CD4-positive, alpha-beta T cell treated with Interleukin-10 for 1 hour (primary cell): ENCODE measurements around the gene PTPRD.

Experiments
- DNase-seq: peaks from one replicate; pipeline ENCODE4 v3.0.0-alpha.2; 2020

Gene PTPRD

DNA sequence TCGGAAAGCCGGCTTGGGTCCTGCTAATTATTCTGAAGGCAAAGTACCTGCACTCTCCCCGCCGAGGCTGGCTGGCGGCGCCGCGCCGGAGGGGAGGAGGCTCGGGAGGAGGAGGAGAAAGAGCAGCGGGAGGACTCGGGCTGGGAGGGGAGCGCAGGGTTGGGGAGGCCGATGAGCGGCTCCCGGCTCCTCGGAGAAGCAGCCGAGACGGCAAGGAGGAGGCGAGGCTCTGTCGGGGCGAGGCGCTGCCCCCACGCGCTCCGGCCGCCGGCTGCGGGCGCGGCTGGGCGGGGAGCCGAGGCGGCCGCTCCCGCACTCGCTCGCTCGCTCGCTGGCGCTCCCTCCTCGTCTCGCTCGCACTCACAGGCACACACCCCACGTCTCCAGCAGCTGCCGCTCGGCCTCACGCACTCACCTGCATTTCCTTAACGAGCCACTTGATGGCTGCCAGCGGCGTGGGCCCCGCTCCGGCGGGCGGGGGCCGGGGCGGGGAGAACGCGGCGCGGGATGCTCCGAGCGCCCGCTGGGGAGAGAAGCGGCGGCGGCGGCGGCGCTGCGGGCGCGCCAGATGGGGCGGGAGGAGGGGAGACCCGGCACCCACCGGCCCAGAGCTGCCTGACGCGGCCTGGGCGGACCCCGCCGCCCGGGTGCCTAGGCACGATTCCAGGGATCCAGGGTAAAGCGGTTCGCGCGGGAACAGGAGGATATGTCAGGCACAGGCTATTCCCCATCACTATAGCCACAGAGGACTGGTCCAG lies at the start of gene PTPRD:
PTPRD (minus strand) TSS at position 362 of the 758 bp plus-strand sequence.
- no peak for DNase-seq

DNA sequence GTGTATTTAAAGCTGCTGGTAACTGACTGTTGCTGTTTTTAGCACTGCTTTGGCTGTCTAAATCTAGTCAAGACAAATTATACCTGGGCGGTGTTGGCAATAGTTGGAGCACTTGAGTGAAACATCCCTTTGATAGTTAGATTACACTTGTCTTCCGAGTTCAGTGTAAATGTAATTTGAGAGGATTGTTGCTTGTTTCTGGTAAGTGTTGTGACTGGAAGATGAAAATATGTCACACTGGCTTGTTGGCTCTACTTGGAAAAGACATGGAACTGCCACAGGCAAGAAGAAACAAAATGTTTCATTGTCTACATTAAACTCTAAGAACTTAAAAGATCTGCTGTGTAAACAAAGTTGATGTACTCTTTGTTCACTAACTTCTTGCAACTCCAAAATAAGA lies 49.2 kb upstream of the PTPRD start:
- no peak for DNase-seq

DNA sequence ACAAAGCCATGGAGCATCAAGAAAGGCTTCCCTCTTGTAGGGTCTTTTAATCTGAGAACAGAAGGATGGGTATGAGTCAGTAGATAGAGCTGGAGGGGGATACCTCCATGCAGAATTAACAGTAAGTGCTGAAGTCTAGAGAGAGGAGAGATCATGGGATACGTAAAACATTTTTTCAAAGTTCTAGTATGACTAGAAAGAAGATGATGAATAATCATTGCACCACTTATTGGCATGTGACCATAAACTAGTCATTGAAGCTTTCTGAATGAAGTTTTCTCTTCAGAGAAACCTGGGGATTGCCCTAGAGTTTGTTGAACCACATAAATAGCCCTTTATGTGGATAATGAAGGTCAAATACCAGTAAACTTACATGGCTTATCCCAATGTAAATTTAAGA lies 48.6 kb upstream of the PTPRD start:
- DNase-seq, result no peak

DNA sequence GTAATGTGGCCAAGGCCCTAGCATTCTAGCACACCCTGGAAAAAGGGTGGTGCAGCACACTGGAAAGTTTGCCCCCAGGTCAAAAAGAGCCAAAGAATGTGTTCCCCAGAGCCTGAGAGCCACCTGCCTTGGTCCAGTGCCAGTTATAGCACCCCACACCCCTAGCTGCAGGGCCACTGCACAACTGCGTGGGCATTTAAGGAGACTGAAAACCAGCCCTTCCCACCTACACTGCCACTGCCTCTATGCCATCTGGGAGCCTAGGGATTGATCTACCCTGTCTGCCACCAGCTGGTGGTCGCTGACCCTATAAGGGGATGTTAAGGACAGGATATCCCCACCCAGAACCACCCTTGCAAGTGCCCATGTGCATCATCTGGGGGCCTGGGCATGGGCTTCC lies 38.2 kb upstream of the PTPRD start:
- no peak for DNase-seq

DNA sequence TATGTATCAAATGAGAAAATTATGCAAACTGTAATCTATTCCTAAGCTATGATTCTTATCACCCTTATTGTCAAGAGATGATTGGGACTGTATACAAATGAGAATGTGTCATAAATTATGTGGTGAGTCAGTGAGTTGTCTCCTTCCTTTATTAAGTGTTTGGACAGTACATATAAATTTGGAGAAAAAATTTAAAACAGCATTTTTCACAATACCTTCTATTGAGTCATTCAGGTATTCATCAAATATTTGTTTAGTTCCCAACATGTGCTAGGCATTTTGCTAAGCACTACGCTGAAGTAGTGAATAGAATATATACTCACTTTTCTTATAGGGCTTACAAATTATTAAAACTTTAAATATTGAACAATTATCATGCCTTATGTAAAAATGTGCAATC lies 36.3 kb upstream of the PTPRD start:
- DNase-seq, result no peak

DNA sequence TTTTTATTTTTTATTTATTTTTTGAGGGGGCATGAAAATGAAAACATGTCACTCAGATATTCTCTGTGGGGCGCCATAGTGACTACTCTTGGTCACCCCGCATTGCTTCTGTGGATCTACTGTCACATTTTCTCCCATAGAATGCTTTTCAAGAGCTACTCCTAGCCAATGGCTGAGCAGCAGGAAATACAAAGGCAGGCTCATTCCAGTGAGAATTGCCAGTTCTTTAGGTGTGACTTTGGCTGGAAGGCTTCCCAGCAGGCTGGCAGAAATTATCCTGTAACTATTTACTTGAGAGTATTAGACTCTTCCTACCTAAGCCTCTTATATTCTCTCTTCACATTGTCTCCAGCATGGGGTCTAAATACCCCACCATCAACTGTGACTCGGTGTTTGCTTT lies 21.0 kb upstream of the PTPRD start:
- no peak for DNase-seq

DNA sequence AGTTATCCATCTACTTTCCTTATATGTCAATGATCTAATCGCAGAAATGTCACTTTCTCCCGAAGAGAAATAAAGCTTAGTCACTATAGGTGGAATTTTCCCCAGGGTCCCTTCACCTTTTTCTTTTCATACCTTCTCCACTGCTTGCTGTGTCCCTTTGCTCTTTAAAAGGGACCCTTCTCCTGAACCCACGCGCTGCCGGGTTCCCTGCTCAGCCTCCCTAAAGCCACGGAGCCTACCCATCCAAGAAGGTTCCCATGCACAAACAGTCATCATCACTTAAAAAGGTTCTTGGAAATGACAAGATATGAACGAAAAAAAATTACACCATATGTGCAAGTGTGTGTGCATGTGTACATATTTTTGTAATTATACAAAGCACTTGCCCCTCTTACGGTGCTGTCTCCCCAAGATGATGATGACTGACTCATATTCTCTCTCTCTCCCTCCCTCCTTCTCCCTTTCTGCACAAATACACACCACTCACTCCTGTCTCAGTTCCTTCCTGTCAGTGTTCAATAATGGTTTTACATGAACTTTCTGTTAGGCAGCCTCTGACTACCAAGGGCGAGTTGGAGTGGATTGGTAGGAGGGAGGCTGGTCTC lies 1.5 kb upstream of the PTPRD start:
- DNase-seq, result no peak

DNA sequence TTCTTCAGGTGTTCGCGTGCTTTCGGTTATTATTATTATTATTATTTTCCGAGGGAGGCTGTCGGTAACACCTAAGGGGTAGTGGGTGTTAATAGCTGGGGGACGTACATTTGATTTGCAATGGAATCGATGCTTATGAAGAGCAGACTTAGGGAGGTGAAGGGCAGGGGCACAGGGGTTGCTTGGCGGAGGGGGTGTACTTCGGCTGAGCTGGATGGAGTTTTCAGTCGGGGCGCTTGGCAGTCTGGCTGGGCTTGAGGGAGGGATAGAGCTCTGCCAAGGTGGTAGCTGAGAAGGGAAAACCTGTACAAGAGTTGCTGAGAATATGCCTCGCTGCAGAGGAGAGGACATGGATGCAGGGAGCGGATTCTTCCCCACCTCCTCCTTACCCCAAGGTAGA lies 617 bp upstream of the PTPRD start:
- no peak for DNase-seq

DNA sequence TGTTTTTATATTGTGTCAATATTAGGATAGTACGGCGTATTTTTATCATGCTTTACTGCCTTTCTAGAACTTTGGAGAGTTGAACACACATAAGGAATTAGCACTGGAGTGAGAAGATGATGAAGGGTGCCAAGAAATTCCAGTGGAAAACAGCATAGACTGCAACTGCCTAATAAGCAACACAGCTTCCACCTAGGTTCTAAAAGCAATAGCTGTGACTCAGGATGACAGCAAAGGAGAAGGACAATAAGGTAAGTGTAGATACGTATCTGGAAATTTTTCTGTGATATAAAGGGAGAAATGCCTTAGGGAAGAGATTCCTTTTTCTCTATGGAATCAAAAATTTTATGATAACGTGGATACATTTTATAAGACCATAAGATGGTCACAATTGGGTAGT lies 7.4 kb downstream of the PTPRD start:
- DNase-seq, result no peak

DNA sequence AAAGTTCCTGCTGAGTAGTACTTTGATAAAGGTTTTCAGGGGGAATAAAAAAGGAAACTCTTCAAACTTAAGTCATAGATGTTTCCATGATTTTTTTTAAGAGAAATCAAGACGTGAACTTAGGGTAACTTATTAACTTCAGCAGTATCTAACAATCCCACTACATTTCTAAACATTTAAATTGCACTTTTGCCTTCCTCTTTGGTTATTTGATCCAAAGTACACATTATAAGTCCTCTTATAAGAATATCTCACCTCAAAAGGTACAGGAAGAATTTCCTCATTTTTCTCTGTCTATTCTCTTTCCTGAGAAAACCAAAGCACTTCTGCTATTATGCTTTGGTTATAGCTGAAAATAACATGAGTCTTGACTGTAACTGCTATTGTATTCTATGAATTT lies 7.9 kb downstream of the PTPRD start:
- DNase-seq, result no peak

DNA sequence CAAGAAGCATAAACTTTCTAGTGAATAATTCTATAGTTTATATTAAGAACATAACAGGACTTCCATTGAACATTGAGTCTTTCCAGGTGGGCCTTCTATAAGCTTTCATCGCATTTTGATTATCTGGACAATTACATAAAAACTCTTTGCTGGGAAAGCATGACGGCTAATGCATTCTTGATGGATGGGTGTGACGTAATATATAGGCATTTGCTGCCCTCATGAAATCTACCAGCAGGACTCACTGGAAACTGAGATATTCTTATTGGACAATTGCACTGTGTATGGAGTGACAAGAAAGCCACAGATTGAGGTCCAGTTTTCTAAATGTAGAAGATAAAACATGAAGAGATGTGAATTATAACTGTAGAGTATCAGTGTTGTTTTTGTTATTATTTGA lies 15.0 kb downstream of the PTPRD start:
- DNase-seq, result no peak

DNA sequence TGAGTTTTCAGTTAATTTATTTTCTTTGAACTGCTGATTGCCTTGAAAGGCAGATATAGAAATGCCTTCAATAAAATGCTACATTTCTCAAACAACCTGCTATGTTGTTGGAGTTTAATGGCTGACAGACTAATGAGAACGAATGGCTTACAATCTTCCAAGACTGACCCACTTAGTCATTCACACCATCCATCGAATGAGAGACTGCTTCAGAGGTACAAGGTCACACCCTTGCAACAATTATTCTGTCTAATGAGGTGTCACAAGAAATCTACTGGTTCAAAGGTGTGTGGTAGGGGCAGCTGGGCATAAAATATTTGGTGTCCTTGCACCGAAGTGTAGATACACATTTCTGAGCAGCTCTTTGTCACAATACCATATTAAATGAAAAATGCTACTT lies 18.3 kb downstream of the PTPRD start:
- DNase-seq, result no peak

DNA sequence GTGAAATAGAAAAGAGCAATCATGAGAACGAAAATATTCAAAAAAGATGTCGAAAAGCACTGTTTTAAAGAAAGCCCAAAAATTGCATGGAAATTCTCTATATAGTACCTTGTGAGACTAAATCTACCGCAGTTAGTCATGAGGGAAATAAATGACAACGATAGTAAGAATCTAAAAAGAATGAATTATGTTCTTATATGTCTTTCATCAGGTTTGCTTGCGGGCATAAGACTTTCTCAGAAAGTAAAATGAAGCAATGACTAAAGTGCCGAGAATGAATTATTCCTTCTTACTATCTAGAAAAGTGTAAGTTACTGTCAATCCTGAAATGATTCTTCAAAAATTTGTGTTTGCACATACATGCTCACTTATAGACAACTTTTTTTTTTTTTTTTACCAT lies 26.4 kb downstream of the PTPRD start:
- DNase-seq, result no peak

DNA sequence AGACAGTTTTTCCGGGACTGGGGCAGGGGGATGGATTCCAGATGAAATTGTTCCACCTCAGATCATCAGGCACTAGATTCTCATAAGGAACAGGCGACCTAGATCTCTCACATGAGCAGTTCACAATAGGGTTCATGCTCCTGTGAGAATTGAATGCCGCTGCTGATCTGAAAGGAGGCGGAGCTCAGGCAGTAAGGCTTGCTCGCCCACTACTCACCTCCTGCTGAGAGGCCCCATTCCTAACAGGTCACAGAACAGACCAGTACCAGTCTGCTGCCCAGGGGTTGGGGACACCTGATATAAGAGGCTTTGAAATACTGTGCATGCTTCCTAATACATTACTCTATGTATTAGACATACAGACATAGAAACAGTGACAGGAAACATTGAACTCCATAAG lies 41.1 kb downstream of the PTPRD start:
- no peak for DNase-seq

DNA sequence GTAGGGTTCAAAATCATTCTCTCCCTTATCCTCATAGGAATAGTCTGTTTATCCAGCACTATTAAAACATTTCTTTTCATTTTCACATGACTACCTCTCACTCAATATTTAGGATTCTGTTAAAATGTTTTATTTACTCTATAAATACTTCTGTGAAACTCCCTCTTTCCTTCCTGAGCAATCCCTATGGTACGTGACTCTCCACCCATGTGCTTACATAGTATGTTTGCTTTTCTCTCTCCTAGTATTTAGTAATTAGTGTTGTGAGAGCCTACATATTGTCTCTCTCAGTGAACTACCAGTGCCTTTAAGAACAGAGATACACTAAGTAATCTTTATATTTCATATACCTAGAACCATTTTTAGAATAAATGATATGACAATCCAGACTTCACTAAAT lies 46.0 kb downstream of the PTPRD start:
- no peak for DNase-seq

DNA sequence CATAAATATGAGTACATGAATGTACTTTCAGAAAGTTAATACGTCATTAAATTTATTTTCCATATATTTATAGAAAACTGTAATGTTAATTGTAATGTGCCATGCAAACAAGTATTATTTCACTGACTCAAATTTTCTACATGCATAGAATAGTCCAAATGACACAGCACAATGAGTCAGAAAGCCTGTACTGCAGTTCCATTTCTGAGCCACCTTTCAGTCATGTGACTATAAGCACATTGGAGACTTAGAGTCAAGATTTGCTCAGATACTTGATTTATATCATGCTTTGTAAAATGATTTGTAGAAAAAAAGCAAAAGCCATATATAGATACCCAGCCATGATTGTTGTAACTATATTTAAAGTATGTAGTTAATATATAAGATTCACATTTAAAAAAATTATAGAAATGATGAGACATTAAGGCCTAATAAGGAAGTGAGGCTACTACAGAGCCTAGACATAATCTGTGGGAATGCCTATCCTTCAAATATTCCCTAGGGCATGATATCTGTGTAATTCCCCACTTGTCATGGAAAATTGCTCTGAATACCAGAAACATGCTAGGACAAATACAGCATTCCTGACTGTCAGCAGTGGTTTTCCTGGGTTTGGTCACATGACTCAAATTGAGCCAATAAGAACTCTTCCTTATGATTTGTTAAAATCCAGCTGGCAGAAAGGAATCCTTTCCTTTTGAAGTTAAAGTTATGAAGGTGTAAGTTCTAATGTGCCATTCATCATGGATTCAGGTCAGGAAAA lies 50.0 kb downstream of the PTPRD start:
- DNase-seq, result no peak

DNA sequence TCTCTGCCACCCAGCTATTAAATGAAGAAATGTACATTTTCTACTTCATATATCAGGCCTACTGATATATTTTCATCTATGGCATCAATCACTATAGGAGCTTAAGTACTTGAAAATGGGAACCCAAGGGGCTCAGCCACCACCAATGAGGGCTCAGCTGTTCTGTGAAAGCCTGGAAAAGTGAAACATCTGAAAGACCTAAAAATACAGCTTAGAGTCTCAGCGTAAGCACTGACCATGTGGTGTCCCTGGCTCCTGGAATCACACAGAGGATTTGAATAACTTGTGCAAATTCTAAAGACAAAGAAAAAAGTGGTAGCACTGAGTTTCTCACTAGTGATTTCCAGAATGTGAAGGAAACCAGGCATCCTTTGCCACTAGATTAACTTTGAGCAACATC lies 64.5 kb downstream of the PTPRD start:
- DNase-seq, result no peak

DNA sequence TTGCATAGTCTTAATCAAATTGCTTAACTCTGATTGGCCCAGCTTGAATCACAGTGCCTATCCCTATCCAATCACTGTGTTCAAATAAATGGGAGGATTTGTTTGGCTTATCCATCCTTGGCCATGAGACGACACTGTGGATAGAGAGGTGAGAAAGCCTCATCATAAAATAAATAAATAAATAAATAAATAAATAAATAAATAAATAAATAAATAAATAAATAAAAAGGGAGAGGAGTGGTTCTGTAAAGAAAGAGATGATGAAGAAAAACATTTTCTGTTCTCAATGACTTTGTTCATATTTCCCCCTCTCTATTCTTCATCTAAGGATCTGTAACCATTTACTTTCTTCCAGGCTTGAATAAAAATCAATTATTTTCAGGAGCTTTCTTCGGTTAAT lies 74.7 kb downstream of the PTPRD start:
- no peak for DNase-seq

DNA sequence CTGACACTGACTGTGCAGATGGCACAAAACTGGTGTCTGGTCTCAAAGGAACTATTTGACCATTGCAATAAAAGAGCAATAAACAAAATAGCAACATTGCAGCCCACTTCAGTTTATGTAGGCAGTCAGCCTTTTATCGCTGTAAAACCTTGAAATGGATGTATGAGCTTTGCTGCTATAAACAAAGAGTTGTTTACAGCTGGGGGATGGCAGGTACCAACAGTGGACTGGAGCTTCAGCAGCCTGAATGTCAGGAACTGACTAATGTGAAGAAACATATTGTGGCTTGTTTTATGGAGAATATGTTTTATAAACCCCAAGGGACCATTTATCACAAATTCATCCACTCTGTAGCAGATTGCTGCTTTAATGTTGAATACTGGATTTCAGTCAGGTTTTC lies 78.0 kb downstream of the PTPRD start:
- DNase-seq, result no peak

DNA sequence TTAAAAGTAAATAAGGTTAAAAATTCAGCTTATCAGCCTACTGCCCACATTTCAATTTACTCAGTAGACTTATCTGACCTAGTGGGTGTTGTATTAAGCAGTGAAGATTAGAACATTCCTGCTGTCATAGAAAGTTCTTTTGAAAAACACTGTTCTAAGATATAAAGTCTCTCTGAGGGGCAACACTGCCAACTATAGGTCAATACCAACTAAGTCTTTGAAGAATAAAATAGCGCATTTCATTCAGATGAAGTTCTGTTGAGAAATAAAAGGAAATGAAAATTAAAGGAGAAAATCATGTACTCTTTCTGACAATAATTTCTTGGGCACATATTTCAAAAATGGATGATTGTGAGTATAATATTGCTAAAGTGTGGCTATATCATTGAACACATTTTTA lies 86.8 kb downstream of the PTPRD start:
- no peak for DNase-seq

DNA sequence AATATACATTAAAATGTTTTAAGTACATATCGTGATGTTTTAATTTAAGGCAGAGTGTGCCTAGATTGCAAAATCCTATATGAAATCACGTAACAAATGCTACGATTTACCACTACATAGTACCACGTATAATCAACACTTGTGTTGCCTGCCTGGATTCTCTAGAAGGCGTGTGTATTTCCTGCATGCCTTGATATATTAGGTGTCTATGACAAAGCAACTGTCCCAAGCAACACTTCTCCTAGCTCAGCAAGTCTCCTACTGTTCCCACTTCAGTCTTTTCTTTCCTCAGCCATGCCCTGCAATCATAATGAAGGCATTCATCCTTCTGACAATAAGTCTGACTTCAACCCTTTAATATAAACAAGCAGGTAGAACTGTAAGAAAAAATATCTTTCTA lies 89.6 kb downstream of the PTPRD start:
- no peak for DNase-seq

DNA sequence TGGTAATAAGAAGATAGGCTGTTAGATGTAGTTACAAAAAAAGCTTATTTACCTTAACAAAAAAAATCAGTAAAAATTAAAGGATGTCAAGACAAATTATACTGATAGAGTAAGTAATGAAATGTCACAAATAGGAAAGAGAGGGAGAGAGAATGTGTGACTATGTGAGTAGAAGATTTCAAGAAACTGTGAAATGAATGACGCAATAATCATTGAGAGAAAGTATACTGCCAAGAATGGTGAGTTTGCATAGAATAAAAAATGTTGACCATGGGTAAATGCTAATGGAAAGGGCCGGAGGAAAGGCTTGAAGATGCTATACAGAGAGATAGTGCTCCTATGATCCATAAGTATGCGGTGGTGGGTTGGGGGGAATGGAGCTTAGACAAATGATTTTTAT lies 100.7 kb downstream of the PTPRD start:
- no peak for DNase-seq

DNA sequence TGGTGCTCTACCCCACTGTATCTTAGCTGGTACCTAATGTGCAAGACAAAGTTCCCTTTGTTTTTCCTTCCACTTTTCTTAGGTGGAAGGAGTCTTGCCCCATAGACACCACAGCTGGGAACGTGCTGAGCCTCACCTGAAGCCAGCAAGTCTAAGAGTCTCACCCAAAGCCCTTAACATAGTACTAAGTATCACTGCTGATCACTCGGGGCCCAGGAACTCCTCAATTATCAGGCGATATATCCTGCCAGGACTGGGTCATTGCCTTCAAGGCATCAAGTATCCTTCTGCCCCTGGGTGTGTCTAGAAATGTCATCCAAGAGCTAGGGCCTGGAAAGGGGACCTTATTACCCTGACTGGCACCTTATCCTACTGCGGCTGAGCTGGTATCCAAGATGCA lies 123.9 kb downstream of the PTPRD start:
- no peak for DNase-seq

DNA sequence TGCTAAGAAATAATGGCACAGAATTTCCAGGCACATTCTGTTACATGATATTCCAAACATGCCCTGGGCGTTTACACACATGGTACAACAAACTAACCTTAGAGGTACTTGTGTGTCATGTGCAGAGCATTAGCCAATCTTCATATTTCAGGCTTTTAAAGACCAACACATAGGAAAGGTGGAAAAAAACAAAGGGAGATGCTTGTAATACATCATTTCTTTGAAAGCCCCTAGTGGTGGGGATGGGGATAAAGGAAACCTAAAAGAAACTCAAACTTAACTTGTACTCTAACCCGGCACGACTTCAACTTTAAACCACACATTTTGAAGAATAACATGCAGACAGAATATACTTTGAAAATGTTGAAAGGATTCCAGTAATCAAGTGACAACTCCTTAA lies 133.6 kb downstream of the PTPRD start:
- DNase-seq, result no peak
